SU-DHL-6 (cell line): Measurements from ENCODE around the gene WDR54.

Experiments used
- H2AFZ ChIP-seq: fragments of 200-600 bp; sonication (generic); 2 replicates; pipeline ENCODE4 v1.6.1; 2014; ENCODE audit warnings: low read depth, mild to moderate bottlenecking, moderate library complexity, mixed read lengths, antibody characterized with exemption, low read length; ENCODE audit not compliant: severe bottlenecking
- H3F3A ChIP-seq: fragments of 200-600 bp; shearing (Covaris generic); 2 replicates; pipeline ENCODE4 v1.6.0; 2016; ENCODE audit warnings: antibody characterized with exemption, mild to moderate bottlenecking; ENCODE audit not compliant: insufficient read depth
- H3K27ac ChIP-seq: fragments of 200-600 bp; sonication (generic); 2 replicates; pipeline ENCODE4 v1.5.1; 2016; ENCODE audit warnings: low read depth, mild to moderate bottlenecking, low read length, moderate library complexity, mixed read lengths
- H3K27me3 ChIP-seq: fragments of 200-600 bp; sonication (generic), shearing (Covaris generic); 2 replicates; pipeline ENCODE4 v1.6.0; 2014; ENCODE audit warnings: mild to moderate bottlenecking, low read length
- H3K36me3 ChIP-seq: fragments of 200-600 bp; sonication (generic); 2 replicates; pipeline ENCODE4 v1.6.1; 2014; ENCODE audit warnings: mild to moderate bottlenecking, low read length, mixed read lengths
- H3K4me2 ChIP-seq: fragments of 300-600, 200-600 bp; shearing (Covaris generic), sonication (generic); 2 replicates; pipeline ENCODE4 v1.6.0; 2014; ENCODE audit warnings: low read length, low read depth, mild to moderate bottlenecking; ENCODE audit not compliant: poor library complexity, severe bottlenecking
- H3K4me3 ChIP-seq: fragments of 200-600 bp; sonication (generic); 2 replicates; pipeline ENCODE4 v1.5.1; 2014; ENCODE audit warnings: antibody characterized with exemption, low read length, mild to moderate bottlenecking, mixed read lengths; ENCODE audit not compliant: insufficient read depth, poor library complexity, severe bottlenecking
- H3K79me2 ChIP-seq: fragments of 200-600 bp; sonication (generic); 2 replicates; pipeline ENCODE4 v1.6.1; 2014; ENCODE audit warnings: mild to moderate bottlenecking, low read length, moderate library complexity; ENCODE audit not compliant: insufficient read depth
- H3K9ac ChIP-seq: fragments of 200-600 bp; sonication (generic); 2 replicates; pipeline ENCODE4 v1.7.0; 2014; ENCODE audit warnings: mild to moderate bottlenecking, low read length
- H3K9me2 ChIP-seq: fragments of 200-600 bp; sonication (generic); replicated peaks from 2 replicates; pipeline ENCODE4 v1.6.1; 2014; ENCODE audit warnings: low read length; ENCODE audit not compliant: insufficient read depth
- H3K9me3 ChIP-seq: fragments of 200-600 bp; sonication (generic); 2 replicates; pipeline ENCODE4 v1.6.1; 2014; ENCODE audit warnings: low read length, mixed read lengths; ENCODE audit not compliant: insufficient read depth
- H4K20me1 ChIP-seq: fragments of 200-600 bp; sonication (generic); 2 replicates; pipeline ENCODE4 v1.6.1; 2014; ENCODE audit warnings: low read depth, mild to moderate bottlenecking, antibody characterized with exemption, low read length, moderate library complexity, mixed read lengths
- CTCF ChIP-seq: fragments of 200-600 bp; sonication (generic); IDR thresholded peaks from one replicate; pipeline ENCODE4 v1.5.1; 2017; ENCODE audit warnings: antibody characterized with exemption, mild to moderate bottlenecking, low read length, moderate library complexity; ENCODE audit not compliant: insufficient read depth, poor library complexity, severe bottlenecking
- EZH2phosphoT487 ChIP-seq: fragments of 200-600 bp; sonication (generic), shearing (Covaris generic); conservative IDR thresholded peaks from 2 replicates; pipeline ENCODE4 v1.6.1; 2018; ENCODE audit warnings: mild to moderate bottlenecking, antibody characterized with exemption, low read length, moderate library complexity, mixed read lengths

The WDR54 gene

GRCh38 chr2:74425523-74425922, 4.0 kb downstream of the WDR54 start:
- no peak overlapping the region for H3K4me3 ChIP-seq
- no peak overlapping the region for H3K4me2 ChIP-seq
- no peak overlapping the region for H3K27ac ChIP-seq
- H3K27me3 ChIP-seq: no peaks in the 10 kb centered on the region
- no peak for TF ChIP-seq EZH2phosphoT487
- no peak for TF ChIP-seq CTCF
- no peaks in the 10 kb centered on the region for H3K79me2 ChIP-seq
- no peaks in the 10 kb centered on the region for H3F3A ChIP-seq
- H3K36me3 ChIP-seq: no peaks in the 10 kb centered on the region
- H3K9ac ChIP-seq: no peak overlapping the region
- H3K9me3 ChIP-seq: no peaks in the 10 kb centered on the region
- H3K9me2 ChIP-seq: no peaks in the 10 kb centered on the region
- no peaks in the 10 kb centered on the region for H4K20me1 ChIP-seq
- no peak overlapping the region for H2AFZ ChIP-seq

GRCh38 chr2:74426181-74426758, 4.7 kb downstream of the WDR54 start:
- H3K4me2 ChIP-seq: no peak overlapping the region
- H3K79me2 ChIP-seq: no peaks in the 10 kb centered on the region

GRCh38 chr2:74427551-74427950, 6.0 kb downstream of the WDR54 start:
- Histone ChIP-seq H3K27ac (no peak overlapping the region), H3K27me3 (no peaks in the 10 kb centered on the region), H3K9ac (no peak overlapping the region), H3K9me2 (no peaks in the 10 kb centered on the region), H3K4me2 (no peak overlapping the region), H3K9me3 (no peaks in the 10 kb centered on the region), H4K20me1 (no peaks in the 10 kb centered on the region), H3F3A (no peaks in the 10 kb centered on the region), H3K36me3 (no peaks in the 10 kb centered on the region), H3K4me3 (no peak overlapping the region), H3K79me2 (no peaks in the 10 kb centered on the region), H2AFZ (no peak overlapping the region)
- TF ChIP-seq EZH2phosphoT487 (no peak), CTCF (no peak)

More at GRCh38 chr2:74426181-74426758, 4.7 kb downstream of the WDR54 start:
- no peaks in the 10 kb centered on the region for H3K9me3 ChIP-seq
- H3F3A ChIP-seq: no peaks in the 10 kb centered on the region
- no peak overlapping the region for H2AFZ ChIP-seq
- H3K9me2 ChIP-seq: no peaks in the 10 kb centered on the region
- H4K20me1 ChIP-seq: no peaks in the 10 kb centered on the region
- no peak overlapping the region for H3K9ac ChIP-seq
- no peaks in the 10 kb centered on the region for H3K27me3 ChIP-seq
- no peak overlapping the region for H3K27ac ChIP-seq
- TF ChIP-seq CTCF: no peak
- TF ChIP-seq EZH2phosphoT487: no peak
- H3K4me3 ChIP-seq: no peak overlapping the region
- H3K36me3 ChIP-seq: no peaks in the 10 kb centered on the region
